C4-2B (cell line): ENCODE measurements around the gene KMT2D.

Source experiments
- ZFX ChIP-seq: fragments of 450-650 bp; IDR thresholded peaks from 2 replicates; pipeline ENCODE4 v1.6.1; 2017
- TF ChIP-seq, protein P1 (sequence below): fragments of 450-650 bp; conservative IDR thresholded peaks from 2 replicates; pipeline ENCODE4 v1.5.1; 2017; ENCODE audit warnings: mild to moderate bottlenecking

GRCh38 chr12:49109641-49110463 is 49.3 kb upstream of the KMT2D start:
- TF ChIP-seq, protein P1, sequence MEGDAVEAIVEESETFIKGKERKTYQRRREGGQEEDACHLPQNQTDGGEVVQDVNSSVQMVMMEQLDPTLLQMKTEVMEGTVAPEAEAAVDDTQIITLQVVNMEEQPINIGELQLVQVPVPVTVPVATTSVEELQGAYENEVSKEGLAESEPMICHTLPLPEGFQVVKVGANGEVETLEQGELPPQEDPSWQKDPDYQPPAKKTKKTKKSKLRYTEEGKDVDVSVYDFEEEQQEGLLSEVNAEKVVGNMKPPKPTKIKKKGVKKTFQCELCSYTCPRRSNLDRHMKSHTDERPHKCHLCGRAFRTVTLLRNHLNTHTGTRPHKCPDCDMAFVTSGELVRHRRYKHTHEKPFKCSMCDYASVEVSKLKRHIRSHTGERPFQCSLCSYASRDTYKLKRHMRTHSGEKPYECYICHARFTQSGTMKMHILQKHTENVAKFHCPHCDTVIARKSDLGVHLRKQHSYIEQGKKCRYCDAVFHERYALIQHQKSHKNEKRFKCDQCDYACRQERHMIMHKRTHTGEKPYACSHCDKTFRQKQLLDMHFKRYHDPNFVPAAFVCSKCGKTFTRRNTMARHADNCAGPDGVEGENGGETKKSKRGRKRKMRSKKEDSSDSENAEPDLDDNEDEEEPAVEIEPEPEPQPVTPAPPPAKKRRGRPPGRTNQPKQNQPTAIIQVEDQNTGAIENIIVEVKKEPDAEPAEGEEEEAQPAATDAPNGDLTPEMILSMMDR, result no peak
- no peak for TF ChIP-seq ZFX
